GM21447 (cell line): ENCODE results near the gene ZMAT1.
"Not testable (repeated sequence)": the region's sequence is repeated elsewhere in the genome, so short reads cannot be mapped to it uniquely, and the experiment has no call there.

Experiments
- ATAC-seq: cut with Tn5 transposase; IDR thresholded peaks from one replicate; pipeline ENCODE4 v1.9.1; 2021; ENCODE audit not compliant: unreplicated experiment

The ZMAT1 gene

DNA sequence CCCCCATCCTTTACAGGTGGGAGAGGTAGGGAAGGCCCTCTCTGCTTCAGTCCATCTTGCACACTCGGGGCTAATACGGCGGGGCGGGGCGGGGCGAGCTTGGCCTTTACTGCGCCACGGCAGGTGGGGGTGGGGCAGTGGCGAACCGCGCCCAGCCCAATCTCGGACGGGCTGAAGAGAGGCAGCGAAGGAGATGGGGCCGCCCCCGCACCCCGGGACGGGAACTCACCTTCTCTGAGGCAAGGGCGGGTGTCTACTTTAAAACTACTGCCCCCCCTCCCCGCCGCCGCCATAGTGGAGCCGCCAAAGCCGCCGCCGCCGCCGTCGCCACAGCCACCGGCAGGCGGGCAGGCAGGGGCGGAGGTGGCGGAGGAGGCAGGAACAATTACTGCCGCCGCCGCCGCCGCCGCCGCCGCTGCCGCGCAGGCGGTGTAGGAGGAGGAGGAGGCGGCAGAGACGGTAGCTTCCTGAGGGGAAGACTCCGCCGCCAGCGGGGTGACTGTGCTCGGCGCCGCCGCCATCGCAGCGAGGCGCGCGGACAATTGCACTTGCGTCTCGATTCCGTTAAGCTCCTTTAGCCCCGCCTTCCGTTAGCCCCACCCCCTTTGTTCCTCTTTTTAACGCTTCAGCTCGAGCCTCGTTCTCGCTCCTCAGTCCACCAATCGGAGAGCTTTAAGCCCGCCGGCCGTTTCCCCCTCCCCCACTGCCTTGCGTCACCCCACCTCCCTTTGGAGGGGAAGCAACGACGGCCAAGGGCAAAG is at the start of gene ZMAT1:
Gene ZMAT1 (minus strand): TSS at position 540 of the 761 bp plus-strand sequence. CDS start 19 bp downstream, at position 521.
- peak; percentile 89 for ATAC-seq

DNA sequence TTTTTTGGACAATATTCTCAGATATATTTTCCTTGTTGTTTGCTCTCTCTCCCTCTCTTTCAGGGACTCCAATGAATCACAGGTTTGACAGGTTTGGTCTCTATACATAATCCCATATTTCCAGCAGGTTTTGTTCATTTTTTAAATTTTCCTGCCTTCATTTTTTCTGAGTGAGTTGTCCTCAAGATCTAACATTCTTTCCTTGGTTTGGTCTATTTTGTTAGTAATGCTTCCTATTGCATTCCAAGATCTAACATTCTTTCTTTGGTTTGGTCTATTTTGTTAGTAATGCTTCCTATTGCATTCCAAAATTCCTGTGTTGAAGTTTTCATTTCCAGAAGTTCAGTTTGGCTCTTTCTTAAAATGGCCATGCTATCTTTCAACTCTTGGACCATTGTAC is 45.3 kb upstream of the ZMAT1 start:
- no peak for ATAC-seq

DNA sequence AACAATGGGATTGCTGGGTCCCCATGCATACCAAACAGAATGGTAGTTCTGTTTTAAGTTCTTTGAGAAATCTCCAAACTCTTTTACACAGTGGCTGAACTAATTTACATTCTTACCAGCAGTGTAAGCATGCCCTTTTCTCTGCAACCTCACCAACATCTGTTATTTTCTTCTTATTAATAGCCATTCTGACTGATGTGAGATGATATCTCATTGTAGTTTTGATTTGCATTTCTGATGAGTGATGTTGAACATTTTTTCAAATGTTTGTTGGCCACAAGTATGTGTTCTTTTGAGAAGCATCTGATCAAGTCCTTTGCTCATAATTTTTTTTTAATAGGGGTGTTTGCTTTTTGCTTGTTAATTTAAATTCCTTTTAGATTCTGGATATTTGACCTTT is 41.2 kb upstream of the ZMAT1 start:
- ATAC-seq = no peak

DNA sequence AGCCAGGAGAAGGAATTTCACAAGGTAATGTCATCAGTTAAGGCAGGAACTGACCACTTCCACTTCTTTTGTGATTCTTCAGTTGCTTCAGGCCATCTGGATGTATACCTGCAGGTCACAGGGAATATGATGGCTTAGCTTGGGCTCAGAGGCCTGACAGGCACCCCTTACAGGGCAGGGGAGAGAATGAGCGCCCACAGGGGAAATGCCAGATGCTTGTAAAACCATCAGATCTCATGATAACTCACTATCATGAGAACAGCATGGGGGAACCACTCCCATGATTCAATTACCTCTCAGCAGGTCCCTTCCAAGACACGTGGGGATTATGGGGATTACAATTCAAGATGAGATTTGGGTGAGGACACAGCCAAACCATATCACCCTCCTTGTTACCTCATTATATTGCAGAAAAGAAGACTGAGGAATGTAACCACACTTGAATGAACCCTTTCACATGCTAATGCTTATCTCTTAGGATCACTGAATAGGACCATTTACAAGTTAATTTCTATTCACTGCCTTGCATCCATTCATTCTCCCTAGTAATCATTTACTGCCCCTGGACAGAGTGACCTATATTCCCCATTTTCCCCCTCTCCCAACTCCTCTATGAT is 33.2 kb upstream of the ZMAT1 start:
- ATAC-seq = not testable (repeated sequence)

DNA sequence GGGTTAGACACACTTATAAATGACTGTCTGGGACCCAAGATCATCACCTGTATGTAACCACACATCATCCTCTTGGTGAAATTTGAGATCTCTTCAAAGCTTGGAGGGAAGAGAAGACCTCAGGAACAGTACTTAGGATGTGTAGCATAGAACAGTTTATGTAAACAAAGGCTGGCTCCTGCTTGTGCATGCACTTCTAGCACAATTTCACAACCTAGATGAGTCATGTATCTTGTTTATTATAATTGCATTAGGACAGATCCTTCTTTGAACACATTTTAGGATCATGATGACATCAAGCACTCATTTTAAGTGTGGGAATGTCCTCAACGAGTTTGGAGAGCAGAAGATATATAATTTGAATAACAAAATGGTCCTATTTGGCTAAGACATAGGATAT is 26.3 kb upstream of the ZMAT1 start:
- no peak for ATAC-seq

DNA sequence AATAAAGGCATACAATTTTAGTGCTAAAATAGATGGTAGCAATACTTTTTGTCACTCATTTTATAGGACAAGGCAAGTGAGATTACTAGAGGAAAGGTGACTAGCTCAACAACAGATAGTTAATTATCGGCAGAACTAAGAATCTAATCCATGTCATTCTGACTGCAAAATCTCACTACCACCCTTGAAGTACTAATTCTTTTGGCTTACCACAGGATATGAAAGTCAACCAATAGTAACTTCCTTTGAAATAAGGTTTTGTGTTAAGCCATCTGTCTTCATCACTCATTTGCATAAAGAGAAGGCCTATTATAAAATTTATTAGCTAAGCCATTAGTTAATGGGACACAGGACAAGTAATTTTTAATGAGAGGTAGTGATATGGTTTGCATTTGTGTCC is 25.3 kb upstream of the ZMAT1 start:
- ATAC-seq = no peak

DNA sequence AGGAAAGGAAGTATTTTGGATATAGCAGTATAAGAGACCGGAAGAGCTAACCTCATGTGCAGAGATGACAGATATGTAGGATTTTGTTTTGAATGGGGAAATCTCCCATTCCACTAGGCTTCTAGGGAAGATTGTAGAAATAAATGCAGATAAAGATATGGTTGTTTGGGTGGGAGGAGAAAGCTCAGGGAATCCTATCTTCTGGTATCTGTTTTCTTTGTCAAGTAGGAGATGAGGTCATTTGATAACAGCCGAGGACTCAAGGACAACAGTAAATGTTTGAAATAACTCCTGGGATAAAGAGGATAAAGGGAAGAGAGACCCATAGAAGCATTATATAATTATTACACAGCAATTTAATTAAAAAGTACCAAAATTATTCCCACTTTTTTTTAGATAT is 24.7 kb upstream of the ZMAT1 start:
- no peak for ATAC-seq

DNA sequence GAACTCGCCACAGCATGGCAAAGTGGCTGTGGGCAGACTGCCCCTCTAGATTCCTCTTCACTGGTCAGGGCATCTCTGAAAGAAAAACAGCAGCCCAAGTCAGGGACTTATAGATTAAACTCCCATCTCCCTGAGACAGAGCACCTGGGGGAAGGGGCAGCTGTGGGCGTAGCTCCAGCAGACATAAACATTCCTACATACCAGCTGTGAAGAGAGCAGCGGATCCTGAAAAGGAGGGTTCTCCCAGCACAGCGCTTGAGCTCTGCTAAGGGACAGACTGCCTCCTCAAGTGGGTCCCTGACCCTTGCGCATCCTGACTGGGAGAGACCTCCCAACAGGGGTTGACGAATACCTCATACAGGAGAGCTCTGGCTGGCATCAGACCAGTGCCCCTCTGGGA is 18.8 kb upstream of the ZMAT1 start:
- ATAC-seq = no peak

DNA sequence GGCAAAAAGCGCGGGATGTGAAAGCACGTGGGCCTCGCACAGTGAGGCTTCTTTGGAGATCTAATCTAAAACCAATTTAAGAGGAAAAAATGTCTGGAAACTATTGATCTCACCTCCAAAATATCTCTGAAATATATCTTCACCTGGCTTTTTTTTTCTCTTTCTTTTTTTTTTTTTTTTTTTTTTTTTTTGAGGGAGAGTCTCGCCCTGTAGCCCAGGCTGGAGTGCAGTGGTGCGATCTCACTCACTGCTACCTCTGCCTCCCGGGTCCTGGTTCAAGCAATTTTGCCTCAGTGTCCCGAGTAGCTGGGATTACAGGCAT is 383 bp upstream of the ZMAT1 start:
- ATAC-seq = no peak

DNA sequence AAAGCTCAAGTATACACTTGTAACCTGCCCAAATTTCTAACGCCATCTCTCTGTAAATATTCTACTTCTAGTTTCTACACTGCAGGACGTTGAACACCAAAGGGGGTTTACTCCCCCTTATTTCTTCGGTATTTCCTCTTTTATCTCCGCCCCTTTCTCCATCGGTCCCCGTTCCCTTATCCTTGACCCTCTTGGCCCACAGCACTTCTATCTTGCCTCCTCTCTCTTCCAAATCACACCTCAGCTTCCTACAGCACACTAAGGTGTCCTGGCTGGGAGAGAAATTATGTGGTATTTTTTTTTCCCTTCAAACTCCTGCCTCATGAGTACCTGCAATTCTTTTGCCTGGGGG is 715 bp downstream of the ZMAT1 start:
- ATAC-seq = no peak

DNA sequence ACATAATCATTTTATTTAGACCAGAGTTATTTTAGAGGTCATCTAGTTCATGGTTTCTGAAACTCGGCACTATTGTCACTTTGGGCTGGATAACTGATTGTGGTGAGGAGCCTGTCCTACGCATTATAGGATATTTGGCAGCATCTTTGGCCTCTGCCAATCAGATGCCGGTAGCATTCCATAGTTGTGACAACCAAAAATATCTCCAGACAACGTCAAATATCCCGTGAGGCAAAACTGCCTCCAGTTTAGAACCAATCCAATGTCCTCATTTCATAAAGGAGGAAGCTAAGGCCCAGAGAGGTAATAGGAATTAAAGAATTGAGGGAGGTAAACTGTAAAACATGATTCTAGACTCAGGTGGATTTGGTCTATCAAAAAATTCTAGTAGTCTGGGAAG is 6.1 kb downstream of the ZMAT1 start:
- no peak for ATAC-seq

DNA sequence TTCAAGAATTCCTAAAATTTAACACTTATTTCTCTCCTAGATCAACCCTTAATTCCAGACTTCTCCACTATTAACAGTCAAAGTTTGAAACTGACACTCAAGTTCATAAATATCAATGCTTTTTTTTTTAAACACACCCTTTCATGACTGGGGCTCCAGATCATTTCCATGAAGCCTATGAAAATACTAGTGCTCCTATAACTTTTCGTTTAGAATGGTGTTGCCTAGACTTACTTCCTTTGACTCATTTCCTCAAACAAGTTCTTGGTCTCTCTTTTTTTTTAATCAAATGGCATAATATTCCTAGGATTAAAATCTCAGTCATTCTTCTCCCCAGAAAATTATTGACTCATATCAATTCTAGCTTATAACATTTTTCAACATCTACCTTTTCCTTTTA is 13.1 kb downstream of the ZMAT1 start:
- no peak for ATAC-seq

DNA sequence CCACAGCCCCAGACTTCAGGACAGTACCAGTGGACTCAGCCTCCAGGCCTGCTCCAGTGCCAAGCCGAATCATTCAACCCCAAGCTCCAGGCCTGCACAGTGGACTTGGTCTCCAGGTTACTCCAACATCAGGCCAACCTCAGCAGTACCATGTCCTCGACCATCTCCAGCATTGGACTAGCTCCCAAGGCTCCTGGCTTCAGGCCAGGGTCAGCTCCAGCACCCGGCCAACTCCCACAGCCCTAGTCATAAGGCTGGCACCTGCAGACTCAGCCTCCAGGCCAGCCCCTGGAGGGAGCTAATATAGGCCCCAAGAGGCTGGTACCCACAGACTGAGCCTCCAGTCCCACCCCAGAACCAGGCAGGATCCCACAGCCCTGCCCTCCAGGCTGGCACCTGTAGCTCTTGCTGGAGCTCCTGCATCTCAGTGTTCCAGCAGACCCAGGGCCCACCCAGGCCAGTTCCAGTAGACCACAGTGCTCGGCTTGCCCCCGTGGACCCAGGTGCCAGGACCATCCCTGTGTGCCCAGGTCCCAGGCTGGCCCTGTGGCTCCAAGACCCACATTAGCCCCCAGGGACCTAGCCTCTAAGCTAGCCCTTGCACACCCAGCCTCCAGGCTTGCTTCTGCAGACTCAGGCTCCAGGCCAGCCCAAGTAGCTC is 25.6 kb downstream of the ZMAT1 start:
- no peak for ATAC-seq

DNA sequence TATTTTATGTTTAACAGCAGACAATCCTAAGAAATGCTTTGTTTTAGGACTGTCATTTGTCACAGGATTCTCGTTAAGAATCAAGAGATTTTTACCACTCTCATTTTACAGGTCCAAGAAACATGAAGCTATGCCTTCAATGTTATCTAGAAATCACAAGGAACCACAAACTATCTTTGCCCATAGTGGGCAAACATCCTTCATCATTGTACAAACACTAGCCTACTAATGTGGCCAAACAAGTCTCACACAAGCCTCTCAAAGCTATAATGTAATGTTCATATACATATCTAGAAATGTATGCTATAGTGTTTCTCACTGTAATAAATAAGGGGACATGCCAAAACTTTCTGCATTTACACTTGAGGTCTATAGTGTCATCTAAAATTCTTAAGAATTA is 26.8 kb downstream of the ZMAT1 start:
- ATAC-seq = no peak
